ENCODE data around the gene CTIF. TPM values are rescaled to one million over a fixed set of nuclear protein-coding genes. Genes with fewer than 3 reads are reported as not detected.

The CTIF gene
- total and polyA plus RNA-seq, 11 donors, result 21.2 to 93.0 (median 68.0) TPM

- no peak for ATAC-seq
- 86 to 91% (median 89%) methylated on average over 18 to 24 of the region's 24 CpGs for WGBS, 4 donors
- Histone ChIP-seq H3K27me3 (no peaks in the 10 kb centered on the region), H3K4me1 (peaks cover 0 to 23% (median 3%) of the 10 kb centered on the region in 12 donors), H3K4me3 (no peak overlapping the region), H3K36me3 (peaks cover 0 to 15% (median 0%) of the 10 kb centered on the region in 9 donors), H3K9me3 (peaks cover 0 to 8% (median 0%) of the 10 kb centered on the region in 12 donors), H3K27ac (no peak overlapping the region)
- TF ChIP-seq CTCF (IDR thresholded peaks at IDR 0.05) (no peak), POLR2A (IDR thresholded peaks at IDR 0.05) (no peak)
- DNase-seq, result peak in 1 of 5 donors; percentile 24
- intact Hi-C loops (cut with DNase I), result no loop called here
Observed at GRCh38 chr18:48575658-48576456, 37.0 kb downstream of the CTIF start.

- intact Hi-C loops (cut with DNase I), result no loop called here
- TF ChIP-seq POLR2A (IDR thresholded peaks at IDR 0.05) (no peak), CTCF (IDR thresholded peaks at IDR 0.05) (no peak)
- Histone ChIP-seq H3K27ac (no peak overlapping the region), H3K4me1 (peaks cover 0 to 29% (median 8%) of the 10 kb centered on the region in 12 donors), H3K4me3 (no peak overlapping the region), H3K27me3 (no peaks in the 10 kb centered on the region), H3K36me3 (peaks cover 0 to 15% (median 0%) of the 10 kb centered on the region in 9 donors), H3K9me3 (peaks cover 0 to 8% (median 0%) of the 10 kb centered on the region in 12 donors)
- WGBS, 4 donors, result 91 to 95% (median 93%) methylated on average over 11 of the region's 11 CpGs
- DNase-seq (no peak), ATAC-seq (no peak)
Observed at GRCh38 chr18:48576457-48576771, 37.6 kb downstream of the CTIF start.

DNA sequence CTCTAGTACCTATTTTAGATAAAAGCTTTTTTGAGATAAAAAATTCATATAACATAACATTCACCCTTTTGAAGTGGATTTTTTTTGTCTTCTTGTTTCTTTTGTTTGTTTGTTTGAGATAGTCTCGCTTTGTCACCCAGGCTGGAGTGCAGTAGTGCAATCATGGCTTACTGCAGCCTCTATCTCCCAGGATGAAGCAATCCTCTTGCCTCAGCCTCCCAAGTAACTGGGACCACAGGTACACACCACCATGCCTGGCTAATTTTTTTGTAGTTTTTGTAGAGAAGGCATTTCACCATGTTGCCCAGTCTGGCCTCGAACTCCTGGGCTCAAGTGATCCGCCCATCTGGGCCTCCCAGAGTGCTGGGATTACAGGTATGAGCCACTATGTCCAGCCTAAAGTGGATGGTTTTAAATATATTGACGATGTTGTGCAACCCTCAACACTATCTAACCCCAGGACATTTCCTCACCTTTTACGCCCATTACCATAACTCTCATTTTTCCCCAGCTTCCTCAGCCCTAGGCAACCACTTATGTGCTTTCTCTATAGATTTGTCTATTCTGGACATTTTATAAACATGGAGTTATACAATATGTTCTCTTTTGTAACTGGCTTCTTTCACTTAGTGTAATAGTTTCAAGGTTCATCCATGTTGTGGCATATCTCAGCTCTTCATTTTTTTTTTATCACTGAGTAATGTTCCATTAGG lies 38.8 kb downstream of the CTIF start:
- ATAC-seq, result no peak
- peaks cover 0 to 39% (median 15%) of the 10 kb centered on the region in 12 donors for H3K4me1 ChIP-seq
- H3K27me3 ChIP-seq, result no peaks in the 10 kb centered on the region
- H3K36me3 ChIP-seq, result peaks cover 0 to 15% (median 0%) of the 10 kb centered on the region in 9 donors
- peaks cover 0 to 8% (median 0%) of the 10 kb centered on the region in 12 donors for H3K9me3 ChIP-seq
- intact Hi-C loops (cut with DNase I), result no loop called here
- no peak overlapping the region for H3K4me3 ChIP-seq
- WGBS, 4 donors, result 94 to 99% (median 97%) methylated on average over 5 of the region's 5 CpGs
- no peak for TF ChIP-seq CTCF (IDR thresholded peaks at IDR 0.05)
- no peak for TF ChIP-seq POLR2A (IDR thresholded peaks at IDR 0.05)
- DNase-seq, result peak in 1 of 5 donors; percentile 3
- H3K27ac ChIP-seq, result no peak overlapping the region

GRCh38 chr18:48578289-48578688 lies 39.5 kb downstream of the CTIF start:
- DNase-seq, result no peak
- 90 to 98% (median 96%) methylated on average over 3 of the region's 3 CpGs for WGBS, 4 donors
- H3K36me3 ChIP-seq, result peaks cover 0 to 15% (median 0%) of the 10 kb centered on the region in 9 donors
- no peak overlapping the region for H3K27ac ChIP-seq
- H3K9me3 ChIP-seq, result peaks cover 0 to 8% (median 0%) of the 10 kb centered on the region in 12 donors
- ATAC-seq, result no peak
- no peak for TF ChIP-seq POLR2A (IDR thresholded peaks at IDR 0.05)
- no peak for TF ChIP-seq CTCF (IDR thresholded peaks at IDR 0.05)
- no peaks in the 10 kb centered on the region for H3K27me3 ChIP-seq
- peaks cover 0 to 46% (median 20%) of the 10 kb centered on the region in 12 donors for H3K4me1 ChIP-seq
- no peak overlapping the region for H3K4me3 ChIP-seq
- intact Hi-C loops (cut with DNase I), result no loop called here

All from heart left ventricle (tissue), 16 donors.